ENCODE measurements around the gene MUC7.

The MUC7 gene

DNA sequence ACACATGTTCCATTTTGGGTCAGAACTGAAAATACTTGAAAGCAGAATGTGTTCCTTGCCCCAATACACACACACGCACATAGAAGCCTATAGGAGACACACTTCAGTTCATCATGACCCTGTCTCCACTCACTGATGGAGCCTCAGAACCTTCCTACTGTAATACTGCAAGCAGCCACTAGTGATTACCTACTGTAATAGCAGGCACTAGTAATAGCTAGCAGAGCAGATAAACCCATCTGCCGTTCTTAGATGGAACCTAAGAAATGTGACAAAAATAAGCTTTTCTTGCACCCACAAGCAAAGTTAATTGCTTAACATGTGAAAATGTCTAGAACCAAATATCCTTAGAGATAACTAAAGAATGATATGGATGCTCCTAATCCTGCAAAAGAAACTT lies 60.0 kb downstream of the MUC7 start:
- in situ Hi-C loops (cut with MboI; ENCODE audit: low sequenced_read_pairs): no loop called here
